Measurements from ENCODE around the gene CPA3.

Gene CPA3

DNA sequence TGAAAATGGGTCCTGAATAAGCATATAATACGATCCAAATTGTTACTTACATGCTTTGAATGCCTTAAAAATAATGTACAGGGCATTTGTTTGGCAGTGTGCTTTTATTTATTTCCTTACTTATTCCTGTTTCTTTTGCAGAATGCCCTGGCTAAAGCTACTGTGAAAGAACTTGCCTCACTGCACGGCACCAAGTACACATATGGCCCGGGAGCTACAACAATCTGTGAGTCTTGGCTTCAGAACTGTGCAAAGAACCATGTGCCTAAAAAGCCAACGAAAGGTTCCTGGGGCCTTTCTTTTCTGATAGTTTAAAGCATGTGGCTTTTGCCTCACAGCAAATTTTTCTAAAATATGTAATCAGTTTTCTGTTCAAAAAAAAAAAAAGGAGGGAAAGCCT lies 7.8 kb upstream of the CPA3 start:
- no peak for DNase-seq (ENCODE audit: low read depth, low spot score)

DNA sequence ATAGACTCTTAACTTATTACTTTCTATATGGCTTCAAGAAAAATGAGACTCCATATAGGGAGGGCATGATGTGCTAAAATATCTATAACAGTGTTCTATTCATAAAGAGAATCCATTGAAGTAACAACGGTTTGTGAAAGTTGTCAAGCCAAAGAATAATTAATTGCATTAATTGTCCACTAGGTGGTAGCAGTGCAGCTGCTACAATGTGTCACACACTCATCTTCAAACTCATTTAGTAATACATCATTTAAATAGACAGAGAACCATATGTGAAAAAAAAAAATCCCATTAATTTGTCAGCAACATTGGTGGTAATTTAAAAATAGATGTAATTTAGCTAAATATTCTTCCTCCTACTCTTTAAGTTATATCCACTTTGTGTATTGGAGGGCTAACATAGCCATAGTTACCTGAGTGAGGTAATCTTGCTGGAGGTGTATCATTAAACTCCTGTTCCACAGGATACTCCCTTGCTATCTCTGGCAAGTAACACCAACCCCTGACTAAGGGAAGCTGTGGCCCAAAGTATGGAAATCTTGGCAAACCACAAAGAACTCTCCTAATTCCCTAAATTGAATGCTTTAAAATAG lies 3.7 kb upstream of the CPA3 start:
- no peak for DNase-seq (ENCODE audit: low read depth, low spot score)

DNA sequence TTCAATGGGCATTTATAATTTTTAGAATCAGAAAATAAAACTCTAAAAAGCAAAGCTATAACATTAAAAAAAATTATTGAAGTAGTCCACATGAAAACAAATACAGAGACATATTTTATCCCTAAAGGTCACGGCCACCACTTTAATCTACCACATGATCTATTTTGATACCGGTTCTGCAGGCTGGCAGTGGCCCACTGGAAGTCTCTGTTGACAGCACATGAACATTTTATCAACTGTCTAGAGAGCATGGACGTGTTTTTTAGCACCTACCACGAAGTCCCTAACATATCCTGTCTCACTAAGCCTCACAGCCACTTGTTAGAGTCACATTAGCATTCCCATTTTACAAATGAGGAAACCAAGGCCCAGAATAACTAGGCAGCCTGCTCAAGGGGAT lies 1.8 kb upstream of the CPA3 start:
- DNase-seq (ENCODE audit: low read depth, low spot score): no peak

DNA sequence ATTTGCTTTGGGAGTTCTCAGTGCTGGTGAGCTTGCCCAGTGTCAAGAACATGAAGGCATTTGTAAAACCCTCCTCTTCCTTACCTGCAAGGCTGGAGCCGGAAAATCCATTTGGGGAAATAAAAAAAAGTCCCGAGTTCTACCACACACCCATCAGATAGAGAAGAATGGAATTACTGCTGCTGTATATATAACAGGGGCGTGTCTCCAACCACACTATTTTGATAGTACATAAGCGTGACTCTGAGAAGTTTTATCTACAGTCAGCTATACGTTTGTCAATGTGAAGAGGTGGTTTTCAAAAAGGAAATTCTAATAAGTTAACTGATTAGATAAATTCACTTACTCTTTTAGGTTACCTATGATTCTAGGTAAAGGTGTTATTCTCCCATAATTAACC lies 1.3 kb upstream of the CPA3 start:
- DNase-seq (ENCODE audit: low read depth, low spot score): no peak

DNA sequence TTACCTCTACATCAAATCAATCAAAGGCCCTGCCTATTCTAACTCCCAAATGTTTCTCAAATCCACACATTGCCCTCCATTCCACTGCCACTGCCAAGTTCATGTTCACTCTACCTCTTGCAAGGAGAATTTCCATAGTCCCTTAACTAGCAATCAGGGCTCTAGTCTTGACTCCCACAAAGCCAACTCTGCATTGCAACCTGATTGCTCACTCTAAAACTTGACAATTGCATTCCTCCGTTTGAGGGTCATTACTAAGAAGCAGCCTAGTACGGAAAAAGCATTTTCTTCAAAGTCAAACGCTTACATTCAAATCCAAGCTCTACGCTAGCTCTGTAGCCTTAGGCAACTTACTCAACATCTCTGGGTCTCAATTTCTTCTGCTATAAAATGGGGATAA lies 1.2 kb downstream of the CPA3 start:
- peak; percentile 15 for DNase-seq (ENCODE audit: low read depth, low spot score)

DNA sequence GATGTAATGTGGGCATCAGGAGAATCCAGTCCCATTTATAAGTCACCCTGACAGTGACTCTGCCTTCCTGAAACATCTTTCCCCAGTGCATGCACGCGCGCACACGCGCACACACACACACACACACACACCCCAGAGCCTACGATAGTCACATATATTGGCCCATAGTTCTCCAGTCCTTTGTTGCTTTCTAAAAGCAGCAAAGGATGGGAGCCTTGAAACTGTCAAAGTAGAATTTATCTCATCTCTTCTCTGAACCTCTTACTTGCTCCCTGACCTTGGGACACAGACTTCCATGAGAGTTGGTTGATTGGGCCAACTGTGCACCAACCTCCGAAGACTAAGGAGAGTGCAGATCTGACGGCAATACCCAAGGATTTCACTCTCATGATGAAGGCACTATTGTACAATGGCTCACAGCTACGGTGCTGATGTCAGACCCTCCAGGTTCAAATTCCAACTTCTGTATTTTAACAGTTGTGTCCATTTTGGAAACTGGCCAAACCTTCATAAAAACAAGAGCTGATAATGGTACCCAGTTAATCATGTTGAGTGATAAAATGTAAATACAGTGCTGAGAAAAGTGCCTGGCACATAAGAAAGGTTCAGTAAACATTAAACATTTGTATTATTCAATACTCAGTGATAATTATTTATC lies 8.3 kb downstream of the CPA3 start:
- no peak for DNase-seq (ENCODE audit: low read depth, low spot score)

DNA sequence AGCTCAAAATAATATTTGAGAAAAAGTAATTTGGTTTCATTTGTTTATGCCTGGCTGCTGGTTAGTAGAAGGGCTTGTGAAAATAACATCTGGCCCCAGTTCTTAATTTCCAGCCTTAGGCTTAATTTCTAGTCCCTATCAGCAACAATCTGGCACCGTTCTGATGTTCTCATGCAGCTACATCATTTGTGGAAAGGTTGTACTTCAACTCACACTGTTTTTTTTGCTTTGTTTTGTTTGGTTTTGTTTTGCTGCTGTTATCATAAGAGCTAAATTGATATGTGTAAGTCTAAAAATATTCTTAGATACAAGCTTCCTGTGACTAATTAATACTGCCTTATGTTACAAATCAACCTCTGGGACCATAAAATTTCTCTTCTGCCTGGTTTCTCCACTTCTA lies 8.9 kb downstream of the CPA3 start:
- DNase-seq (ENCODE audit: low read depth, low spot score): no peak

DNA sequence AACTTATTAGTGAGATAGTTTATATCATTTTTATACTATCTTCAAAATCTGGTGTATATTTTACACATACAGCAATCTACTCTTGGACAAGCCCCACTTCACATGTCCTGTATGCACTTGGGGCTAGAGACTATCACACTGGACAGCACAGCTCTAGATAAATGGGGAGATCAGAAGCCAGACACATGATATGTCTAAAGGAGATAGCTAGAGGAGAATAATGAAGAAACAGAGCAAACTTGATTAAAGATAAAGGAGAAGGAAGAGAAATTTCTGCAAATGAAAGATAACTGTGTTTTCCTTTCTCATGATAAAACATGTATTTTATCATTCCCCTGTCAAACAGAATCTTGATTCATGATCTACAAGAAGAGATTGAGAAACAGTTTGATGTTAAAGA lies 13.0 kb downstream of the CPA3 start:
- DNase-seq (ENCODE audit: low read depth, low spot score): no peak

DNA sequence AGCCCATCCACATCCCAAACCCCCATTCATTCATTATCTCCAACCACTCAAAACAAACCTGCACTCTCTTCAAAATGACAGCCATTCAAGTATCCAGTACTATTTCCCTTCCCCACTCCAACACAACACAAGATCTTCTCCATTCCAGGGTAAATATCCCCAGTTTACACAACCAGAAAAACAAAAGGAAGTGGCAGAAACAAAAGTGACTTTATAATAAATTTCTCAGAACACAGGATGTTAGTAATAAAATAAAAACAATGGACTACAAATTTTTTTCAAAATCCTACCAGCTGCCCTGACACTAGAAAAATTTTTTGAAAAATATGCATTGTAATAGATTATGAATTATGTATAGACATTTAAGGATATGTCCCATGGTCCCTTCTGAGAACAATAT lies 14.2 kb downstream of the CPA3 start:
- no peak for DNase-seq (ENCODE audit: low read depth, low spot score)

DNA sequence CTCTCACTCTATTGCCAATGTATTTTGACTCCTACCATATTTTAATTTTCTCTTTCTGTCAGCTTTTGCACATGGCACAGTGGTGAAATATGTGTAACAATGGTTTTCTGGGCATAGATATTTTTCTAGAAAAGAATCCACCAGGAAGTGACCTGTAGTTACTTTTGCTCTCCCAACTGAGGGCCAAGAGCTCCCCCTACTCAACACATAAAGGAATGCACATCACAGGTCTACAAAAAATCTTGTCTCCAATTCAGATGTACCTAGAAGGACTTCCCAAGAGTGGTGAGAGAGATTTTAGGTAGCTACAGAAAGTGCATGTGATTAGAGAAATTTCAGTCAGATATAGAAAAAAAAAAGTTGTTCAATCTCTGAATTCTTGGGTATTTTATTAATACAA lies 15.6 kb downstream of the CPA3 start:
- peak; percentile 15 for DNase-seq (ENCODE audit: low read depth, low spot score)

DNA sequence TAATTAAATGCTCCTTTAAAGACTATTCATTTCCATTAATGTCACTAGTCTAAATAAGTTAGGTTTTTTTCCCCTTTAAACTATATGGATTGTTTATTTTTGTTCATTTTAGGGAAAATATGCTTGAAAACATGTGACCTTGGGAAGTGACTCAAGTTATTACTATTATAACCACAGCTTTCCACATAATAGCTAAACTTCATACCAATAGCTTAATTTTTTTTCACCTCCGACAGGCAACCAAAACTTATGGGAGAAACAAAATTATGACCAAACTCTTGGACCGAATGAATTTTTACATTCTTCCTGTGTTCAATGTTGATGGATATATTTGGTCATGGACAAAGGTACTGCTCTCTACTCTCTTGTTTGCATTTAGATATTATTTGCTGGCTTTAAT lies 16.2 kb downstream of the CPA3 start:
- DNase-seq (ENCODE audit: low read depth, low spot score): no peak

DNA sequence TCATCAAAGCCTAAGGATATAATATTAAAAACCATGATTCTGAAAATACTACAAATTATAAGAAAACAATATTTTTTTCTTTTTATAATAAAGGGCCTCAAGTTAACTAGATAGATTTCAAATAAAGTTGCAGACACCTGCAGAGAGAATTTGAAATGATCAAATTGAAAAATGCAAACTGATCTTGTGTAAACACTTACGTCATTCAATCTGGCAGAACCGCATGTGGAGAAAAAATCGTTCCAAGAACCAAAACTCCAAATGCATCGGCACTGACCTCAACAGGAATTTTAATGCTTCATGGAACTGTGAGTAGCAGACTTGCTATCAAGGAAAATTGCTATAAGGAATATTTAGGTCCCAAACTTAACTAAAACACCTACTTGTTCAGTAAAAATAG lies 17.2 kb downstream of the CPA3 start:
- no peak for DNase-seq (ENCODE audit: low read depth, low spot score)

DNA sequence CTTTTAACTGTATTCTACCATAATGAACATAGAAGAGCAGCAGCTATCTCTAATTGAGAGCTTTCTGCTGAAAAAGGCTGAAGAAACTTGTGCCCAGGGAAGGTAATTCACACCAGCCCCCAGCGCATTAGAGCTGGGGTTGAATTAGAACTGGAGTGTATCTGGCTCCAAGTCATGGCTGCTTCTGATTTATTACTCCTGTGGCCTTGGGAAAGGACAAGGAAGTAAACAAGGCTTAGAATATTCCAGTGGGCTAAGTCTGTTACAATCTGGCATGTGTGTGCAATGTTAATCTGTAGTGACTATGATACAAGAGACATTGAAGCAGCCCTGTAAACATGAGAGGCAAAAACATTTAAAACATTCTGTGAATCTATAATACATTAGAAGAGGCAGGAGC lies 18.1 kb downstream of the CPA3 start:
- no peak for DNase-seq (ENCODE audit: low read depth, low spot score)

DNA sequence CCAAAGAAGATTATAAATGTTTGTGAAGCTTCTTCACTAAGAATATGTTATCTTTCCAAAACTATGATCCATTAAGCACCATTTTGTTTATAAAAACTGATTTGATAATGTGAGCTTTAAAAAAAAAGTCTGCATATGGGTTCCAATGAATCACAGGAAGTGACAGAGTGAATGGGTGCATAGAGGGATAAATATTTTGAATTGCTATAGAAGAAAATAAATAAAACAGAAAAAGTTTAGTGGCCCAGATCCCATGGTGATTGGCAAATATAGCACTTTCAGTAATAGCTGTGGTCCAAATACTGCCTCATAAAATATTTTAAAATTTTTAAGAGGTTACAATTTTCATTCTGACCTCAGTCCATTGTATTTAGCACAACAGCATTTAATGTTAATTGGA lies 19.2 kb downstream of the CPA3 start:
- no peak for DNase-seq (ENCODE audit: low read depth, low spot score)

DNA sequence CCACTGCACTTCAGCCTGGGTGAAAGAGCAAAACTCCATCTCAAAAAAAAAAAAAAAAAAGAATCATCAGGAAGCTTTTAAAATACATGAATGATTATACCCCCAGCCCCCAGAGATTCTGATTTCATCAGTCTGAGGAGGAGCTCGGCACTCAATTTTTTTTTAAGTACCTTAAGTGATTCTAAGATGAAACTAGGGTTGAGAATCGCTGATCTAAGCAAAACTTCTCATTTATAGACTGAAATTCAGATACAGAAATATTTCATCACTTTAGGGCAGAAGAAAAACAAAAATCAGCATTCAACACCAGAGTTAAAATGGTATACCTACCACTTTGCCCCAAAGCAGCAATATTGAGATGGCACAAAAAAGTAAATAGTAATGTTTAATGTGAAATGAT lies 24.7 kb downstream of the CPA3 start:
- no peak for DNase-seq (ENCODE audit: low read depth, low spot score)

DNA sequence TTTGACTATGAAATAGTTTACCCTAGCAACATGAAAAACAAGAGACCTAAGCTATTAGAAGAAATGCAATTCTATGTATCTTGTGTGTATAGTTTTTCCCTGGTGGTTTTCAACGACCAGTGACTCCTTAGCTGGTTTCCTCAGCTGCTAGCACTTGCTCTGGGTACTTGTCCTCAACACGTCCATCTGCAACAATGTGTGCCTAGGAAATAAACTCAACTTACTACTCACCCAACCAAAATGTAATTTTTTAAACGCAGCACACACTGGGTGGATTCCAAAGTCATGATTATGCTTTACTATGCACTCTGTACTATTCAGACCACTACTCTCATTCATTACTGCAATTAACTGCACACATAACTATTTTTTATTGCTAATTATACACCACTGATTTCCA lies 31.0 kb downstream of the CPA3 start:
- no peak for DNase-seq (ENCODE audit: low read depth, low spot score)

DNA sequence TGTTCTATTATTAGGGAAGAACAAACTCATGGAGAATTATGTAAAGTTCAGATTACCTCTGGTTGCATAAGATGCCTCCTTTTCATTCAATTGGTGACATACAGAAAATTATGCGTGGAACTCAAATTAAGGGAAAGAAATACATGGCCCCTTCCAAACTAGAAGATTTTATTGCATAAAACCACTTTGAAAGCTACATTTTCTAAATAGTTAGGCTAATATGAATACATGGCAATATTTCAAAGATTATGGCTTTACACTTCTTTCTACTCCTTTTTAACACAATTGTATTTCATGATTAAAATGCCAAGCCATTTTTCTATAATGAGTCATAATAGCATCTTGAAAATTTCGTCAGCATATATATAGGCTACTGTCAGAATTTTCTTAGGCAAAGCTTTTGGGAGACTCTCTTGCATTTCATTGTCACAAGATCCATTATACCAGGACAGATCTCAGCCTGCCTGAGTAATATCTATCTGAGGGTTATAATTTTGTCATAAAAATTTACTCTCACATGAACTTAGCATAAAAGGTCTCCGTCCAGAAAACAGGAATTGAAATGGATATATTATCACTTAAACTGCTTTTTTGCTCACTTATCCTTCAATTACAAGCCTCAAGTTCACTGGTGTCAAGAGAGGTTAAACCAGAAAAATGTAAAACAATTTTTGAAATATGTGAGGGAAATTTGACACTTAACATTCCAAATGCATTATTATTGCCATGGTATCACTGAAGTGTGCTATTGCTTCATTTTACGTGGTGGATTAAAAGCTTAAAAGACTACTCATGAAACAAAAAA lies 37.1 kb downstream of the CPA3 start:
- DNase-seq (ENCODE audit: low read depth, low spot score): no peak

DNA sequence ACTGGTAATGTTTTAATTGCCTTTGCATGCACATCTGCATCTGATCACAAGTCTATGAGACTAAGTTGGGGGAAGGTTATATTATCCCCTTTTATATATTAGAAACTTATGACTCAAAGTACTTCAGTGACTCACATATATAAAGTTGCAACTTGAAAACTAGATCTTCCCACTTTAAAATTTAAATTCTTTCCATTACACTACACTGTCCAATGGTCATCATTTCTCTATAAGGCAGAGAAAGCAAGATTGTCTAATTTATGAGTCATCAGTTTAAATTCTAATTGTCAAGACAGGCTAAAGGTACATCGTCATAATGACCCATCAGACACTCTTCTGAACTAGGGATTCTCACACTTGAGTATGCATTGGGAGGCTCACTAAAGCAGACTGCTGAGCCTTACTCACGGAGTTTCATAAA lies 37.9 kb downstream of the CPA3 start:
- DNase-seq (ENCODE audit: low read depth, low spot score): no peak

DNA sequence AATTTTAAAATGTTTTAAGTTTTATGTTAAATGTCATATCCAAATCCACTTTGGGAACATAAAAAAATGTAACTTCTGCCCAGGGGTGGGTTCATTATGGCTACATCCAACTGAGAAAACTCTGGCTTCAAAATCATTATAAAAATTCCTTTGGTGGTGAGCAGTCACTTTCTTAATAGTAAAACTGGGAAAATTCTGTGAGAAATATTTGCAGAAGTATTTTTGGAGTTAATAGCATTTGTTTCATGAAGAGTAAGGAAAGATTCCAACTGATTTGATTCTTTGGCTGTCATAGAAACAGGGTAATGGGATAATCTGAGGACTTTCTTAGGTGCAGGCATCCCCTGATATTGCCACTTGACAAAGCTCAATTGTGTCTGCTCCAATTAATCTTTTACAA lies 38.8 kb downstream of the CPA3 start:
- DNase-seq (ENCODE audit: low read depth, low spot score): no peak

DNA sequence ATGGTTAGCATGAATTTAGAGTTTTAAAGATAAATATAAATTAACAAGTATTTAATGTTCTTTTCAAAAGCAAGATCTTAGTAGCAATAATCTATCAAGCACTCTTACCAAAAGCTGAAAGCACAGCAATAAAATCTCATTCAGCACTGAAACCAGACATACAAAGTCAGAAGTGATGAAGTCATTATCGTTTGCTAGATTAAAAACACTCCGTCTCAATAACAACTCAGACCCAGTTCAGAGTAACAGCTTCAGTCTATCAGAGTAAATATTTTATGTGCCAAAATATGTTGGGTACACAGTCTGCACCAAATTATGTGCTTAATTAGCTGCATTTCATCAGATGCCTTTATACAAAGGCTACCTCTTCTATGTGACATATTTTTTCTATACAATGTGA lies 41.6 kb downstream of the CPA3 start:
- DNase-seq (ENCODE audit: low read depth, low spot score): no peak

DNA sequence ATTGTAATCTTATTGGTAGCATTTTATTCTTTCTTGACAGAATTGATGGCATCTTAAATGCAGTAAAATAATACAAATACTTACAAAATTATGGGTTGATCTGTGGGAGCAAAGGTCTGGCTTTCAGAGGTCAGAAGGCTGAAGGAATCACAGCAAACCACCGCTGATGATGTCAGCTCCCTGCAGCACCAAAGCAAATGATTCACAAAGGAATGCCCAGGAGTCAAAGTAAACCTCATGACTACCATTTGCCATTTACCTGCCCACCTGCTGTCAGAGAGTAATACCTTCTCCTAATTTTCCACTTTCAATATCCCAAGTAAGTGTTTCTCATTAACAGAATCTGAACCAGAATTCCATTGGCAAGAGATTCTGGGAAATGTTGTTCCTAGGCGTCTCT lies 46.1 kb downstream of the CPA3 start:
- DNase-seq (ENCODE audit: low read depth, low spot score): no peak

DNA sequence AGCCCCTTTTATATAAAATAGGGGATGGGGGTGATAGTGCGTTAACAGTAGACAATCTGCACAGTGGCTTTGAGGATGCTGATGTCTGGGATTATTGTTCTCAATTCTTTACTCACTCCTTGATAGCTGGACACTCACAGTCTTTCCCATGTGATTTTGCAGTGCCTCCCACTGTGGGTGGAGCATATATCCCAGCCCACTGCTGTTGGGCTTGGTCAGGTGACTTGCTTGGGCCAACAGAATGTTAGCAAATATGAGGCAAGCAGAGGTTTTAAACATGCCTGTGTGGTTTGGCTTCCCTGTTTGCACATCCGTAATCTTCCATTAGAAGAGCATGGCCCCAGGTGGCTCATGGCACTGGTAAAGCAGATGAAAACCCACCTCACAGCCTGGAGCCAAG lies 46.5 kb downstream of the CPA3 start:
- no peak for DNase-seq (ENCODE audit: low read depth, low spot score)
